ENCODE data around the gene ABCG1.

GRCh38 chr21:42199868-42200463 is 19.0 kb upstream of the ABCG1 start:
- TF ChIP-seq POLR2A (IDR thresholded peaks at IDR 0.05; ENCODE audit: low read length): no peak
- no peak for TF ChIP-seq GATA1 (IDR thresholded peaks at IDR 0.05; ENCODE audit: low read depth, low read length)
